HG03342 (cell line): ENCODE results near the gene RAPGEF4.

Experiments
- ATAC-seq: cut with Tn5 transposase; IDR thresholded peaks from one replicate; pipeline ENCODE4 v1.9.1; 2021; ENCODE audit warnings: mild to moderate bottlenecking, moderate library complexity; ENCODE audit not compliant: unreplicated experiment

The RAPGEF4 gene

DNA sequence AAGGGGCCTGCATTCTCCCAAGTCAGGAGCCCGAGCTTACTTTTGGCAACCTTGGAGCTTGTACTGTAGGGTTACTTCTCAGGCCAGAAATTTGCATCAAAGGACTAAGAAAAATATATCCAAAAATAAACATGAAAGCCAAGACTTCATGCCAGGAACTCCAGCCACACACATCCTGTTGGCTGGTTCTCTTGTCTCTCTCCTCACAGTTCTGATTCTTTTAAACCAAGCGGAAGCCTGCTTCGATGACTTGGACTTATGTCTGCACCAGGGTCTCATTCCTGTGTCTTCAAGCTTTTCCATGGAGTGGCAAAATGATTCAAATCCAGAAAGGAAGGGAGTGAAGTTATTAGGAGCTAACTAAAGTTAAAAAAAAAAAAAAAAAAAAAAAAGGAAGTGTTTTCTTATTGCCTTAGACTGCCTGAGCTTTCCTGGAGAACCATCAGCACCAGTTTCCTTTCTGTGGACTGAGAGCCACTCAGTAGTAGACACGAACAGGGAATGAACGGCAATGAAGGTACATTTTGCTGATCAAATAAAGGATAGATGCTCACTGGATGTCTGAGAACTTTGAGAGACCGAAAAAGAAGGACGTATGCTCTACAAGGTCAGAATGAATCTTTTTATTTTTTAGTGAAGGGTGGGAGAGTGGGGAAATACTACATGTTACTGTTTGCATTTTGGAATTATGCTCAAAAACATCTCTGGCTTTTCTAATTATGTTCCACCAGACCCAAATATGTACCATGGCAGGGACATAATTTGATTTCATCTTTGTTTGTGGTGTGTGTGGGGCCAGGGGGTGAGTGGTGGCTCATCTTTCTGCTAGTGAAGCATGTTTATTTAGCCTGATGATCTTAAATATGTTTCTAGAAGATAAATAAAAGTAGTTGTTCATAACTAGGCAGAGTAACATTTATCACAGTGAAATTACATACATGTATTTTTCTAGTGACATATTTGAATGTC is 86.0 kb downstream of the RAPGEF4 start:
- no peak for ATAC-seq

GRCh38 chr2:172822585-172822984 is 86.9 kb downstream of the RAPGEF4 start:
- no peak for ATAC-seq

GRCh38 chr2:172823261-172823850 is 87.7 kb downstream of the RAPGEF4 start:
- ATAC-seq: no peak

DNA sequence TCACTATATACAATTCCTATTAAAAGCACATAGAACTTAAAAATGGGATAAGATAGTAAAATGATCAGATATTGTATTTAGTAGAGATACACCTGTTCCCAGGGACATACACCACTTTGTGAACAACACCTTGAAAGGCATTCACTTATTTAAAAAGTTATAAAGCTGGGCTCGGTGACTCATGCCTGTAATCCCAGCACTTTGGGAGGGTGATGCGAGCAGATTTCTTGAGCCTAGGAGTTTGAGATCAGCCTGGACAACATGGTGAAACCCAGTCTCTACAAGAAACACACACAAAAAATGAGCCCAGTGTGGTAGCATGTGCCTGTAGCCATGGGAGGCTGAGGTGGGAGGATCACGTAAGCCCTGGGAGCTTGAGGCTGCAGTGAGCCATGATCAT is 90.9 kb downstream of the RAPGEF4 start:
- ATAC-seq: no peak

DNA sequence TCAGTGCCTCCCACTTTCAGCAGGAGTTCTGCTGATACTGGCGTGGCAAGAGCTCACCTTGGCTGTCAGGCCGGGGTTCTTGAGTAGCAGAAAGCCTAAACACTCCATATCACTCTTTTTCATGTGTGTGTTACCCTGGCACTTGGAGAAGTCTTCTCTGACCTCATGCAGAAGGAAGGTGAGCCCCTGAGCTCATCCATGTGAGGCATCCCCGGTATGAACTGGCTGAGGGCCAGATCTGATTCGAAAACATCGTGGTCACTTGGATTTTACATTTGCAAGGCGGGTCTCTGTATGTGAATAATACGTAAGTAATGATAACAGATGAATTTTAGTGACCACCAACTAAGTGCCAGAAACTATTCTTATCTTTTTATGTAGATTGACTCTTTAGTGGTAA is 93.6 kb downstream of the RAPGEF4 start:
- ATAC-seq: no peak

GRCh38 chr2:172830482-172830881 is 94.8 kb downstream of the RAPGEF4 start:
- ATAC-seq: no peak

- no peak for ATAC-seq
These were observed 98.3 kb downstream of the RAPGEF4 start for GRCh38 chr2:172833898-172834297.

GRCh38 chr2:172834881-172835280 is 99.2 kb downstream of the RAPGEF4 start:
- ATAC-seq: no peak

DNA sequence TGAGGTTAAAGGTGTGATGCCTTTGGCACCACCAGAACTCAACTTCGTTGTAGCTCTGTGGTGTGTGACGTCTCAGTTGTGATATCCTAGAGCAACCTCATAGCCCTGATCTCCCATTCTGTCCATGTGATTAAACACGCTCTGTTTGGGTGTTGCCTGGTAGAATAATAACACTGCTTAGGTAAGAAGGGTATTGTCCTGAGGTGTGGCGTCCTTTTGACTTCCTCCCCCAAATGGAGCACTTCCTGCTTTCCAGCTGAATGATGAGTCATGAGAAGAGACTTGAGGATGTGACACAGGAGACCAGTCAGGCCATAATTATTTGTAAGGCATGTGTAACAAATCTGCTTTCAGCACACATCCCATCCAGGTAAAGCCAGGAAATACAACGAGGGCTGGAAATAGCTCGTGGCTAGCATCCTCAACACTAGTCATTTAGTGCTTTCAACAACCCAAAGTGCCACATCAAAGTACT is 100.7 kb downstream of the RAPGEF4 start:
- ATAC-seq: no peak

GRCh38 chr2:172836827-172837226 is 101.2 kb downstream of the RAPGEF4 start:
- ATAC-seq: no peak

GRCh38 chr2:172839446-172839845 is 103.8 kb downstream of the RAPGEF4 start:
- no peak for ATAC-seq

- no peak for ATAC-seq
These were observed 107.0 kb downstream of the RAPGEF4 start for GRCh38 chr2:172842511-172843265.

DNA sequence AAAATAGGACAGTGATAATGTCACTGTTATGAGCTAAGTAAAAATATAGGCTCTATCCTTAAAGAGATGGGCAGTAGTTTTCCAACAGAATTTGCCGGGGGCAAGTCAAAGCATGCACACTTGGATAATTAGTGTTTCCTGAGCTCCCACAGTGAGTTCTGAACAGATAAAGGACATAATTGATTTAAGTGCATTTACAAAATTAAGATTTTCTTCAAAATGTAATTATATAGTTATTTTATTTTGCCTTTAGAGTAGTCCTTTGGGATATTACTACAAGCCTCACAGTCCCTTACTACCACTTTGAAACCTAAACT is 107.6 kb downstream of the RAPGEF4 start:
- no peak for ATAC-seq

DNA sequence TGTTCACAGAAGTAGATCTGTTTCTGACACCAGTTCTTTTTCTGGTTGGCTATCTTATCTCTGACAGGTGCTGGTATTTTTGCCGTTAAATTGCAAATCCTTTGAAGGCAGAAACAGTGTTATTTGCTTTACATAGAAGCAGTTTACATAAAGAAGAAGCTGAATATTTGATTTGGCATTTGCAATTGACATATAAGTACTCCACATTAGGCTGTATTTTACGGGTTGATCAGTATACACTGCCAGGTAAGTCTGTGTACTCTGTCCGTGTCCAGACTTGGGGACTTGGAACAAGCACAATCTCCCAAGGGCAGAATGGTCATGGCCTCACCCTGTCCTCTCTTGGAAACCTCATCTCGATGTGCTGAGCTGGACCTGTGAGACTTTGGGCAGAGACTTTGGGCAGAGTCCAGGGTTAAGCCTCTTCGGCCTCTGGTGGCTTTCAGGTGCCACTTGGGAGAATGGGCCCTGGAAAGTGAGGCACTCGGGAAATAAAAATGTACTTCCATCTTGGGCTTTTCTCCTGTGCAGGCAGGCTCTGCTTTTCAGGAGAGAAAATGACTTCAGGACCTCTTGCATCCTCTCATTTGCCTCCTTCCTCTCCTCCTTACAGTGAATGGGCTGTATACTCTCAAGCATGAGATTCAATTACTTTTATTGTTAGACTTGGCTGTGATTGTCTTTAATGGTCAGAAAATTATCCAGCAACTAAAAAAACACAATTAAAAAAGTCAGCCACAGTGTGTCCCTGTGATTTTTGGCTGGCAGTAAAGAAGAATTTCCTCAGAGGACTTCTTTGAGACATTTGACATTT is 108.5 kb downstream of the RAPGEF4 start:
- ATAC-seq: no peak

DNA sequence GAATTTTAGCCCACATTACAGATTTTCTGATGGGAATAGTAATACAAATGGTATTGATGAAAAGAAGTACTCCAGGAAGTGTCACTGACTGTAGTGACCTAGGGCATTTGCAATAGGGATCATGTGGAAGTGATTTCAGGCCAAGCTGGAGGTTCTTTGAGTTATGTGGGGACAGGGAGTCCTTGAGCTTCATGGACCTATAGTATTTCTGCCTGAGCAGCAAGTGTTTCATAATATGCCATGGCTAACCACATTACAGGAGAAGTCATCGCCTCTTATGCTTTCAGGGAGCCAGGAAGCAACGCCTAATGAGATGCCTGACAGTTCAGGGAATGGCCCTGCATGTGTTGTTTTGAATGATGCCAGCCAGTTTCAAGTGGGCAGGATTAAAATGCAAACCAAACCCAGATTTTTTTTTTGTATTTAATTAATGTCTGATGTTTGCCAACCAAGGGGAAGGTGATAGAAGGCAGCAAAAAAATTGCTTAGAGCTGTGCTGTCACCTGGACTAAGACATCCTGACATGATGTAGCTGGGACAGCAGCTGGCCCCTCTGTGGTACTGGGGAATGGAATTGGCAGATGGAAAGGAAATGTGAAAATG is 109.5 kb downstream of the RAPGEF4 start:
- no peak for ATAC-seq

GRCh38 chr2:172846551-172846950 is 110.9 kb downstream of the RAPGEF4 start:
- no peak for ATAC-seq

DNA sequence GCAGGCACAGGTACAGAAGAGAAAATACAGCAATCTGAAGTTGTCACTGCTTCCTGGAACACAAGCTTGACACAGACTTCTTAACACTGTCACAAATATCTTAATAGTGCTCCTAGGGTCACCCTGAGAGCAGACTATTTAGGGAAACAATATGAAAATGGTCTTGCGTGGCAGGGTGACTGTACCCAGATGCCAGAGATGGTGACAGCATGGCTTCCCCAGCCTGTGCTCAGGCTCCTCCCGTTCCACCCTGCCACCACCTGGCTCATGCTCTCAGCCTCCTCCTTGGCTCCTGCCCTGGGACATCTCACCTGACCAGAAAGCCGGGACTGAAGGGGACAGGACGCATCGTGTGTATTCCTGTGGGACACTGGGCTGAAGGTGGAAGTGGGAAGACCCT is 111.5 kb downstream of the RAPGEF4 start:
- no peak for ATAC-seq

DNA sequence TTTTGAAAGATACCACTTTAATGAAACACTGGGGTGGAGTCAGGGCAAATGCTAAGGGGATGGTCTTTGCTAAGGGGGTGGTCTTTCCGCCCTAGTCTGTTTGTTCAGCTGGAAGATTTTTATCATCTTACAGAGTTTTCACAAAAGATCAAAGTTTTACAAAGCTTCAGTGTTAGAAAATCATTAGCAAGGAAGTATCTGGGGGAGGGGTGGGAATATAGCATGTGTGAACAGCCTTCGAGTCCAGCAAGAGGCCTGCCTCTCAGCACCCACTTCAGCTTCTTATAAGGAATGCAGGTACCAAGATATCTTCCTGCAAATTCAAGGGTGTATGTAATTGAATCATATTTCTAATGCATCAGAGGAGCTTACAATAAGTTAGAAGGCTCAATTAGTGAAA is 112.9 kb downstream of the RAPGEF4 start:
- no peak for ATAC-seq

- no peak for ATAC-seq
These were observed 114.0 kb downstream of the RAPGEF4 start for GRCh38 chr2:172849519-172850217.

- ATAC-seq: no peak
These were observed 119.9 kb downstream of the RAPGEF4 start for GRCh38 chr2:172855588-172855987.
